ENCODE data around the gene VILL.
"Not testable (repeated sequence)": the region's sequence is repeated elsewhere in the genome, so short reads cannot be mapped to it uniquely, and the experiment has no call there.

VILL gene

GRCh38 chr3:38039899-38040261, 49.3 kb downstream of the VILL start:
- DNase-seq, result peak; percentile 85

DNA sequence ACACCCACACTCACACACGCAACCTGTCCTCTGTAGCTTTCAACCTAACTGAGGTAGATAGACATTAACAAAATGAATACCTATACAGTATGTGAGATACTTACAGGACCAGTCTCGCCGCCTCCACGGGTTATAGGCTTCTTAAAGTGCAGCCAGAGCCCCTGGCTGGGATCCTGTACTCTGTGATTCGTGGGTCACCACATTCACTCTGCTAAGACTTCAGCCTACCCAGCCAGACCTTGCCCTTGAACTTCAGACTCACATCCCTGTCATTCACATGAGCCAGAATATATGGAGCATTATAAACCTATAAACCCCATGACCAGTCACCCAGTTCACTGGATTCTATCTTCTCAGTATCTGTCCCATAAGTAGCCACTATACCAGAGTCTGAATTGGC, 49.8 kb downstream of the VILL start:
- no peak for DNase-seq

DNA sequence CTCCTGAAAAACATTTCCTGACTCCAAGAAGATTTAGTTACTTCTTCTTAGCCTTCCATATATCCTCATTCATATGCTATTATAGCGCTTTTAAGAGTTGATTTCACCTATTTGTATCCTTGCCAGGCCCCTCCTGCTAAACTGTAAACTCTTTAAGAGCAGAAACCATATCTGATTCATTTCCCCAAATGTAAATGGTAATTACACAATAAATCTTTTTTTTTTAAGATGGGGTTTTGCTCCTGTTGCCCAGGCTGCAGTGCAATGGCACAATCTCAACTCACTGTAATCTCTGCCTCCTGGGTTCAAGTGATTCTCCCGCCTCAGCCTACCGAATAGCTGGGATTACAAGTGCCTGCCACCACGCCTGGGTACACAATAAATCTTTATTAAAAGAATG, 52.9 kb downstream of the VILL start:
- DNase-seq, result no peak

DNA sequence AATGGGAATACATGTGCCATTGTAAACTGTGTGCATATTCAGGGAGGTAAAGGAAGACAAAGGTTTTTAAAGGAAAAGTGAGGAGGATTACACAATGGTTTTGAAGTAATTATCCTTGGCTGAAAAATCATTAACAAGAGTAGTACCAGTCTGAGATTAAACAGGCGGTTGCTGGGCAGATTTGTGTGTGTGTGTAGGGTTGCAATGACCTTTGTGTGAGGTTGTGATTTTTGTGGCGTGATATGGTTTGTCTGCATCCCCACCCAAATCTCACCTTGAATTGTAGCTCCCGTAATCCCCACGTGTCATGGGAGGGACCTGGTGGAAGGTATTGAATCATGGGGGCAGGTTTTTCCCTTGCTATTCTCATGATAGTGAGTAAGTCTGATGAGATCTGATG, 55.4 kb downstream of the VILL start:
- no peak for DNase-seq

DNA sequence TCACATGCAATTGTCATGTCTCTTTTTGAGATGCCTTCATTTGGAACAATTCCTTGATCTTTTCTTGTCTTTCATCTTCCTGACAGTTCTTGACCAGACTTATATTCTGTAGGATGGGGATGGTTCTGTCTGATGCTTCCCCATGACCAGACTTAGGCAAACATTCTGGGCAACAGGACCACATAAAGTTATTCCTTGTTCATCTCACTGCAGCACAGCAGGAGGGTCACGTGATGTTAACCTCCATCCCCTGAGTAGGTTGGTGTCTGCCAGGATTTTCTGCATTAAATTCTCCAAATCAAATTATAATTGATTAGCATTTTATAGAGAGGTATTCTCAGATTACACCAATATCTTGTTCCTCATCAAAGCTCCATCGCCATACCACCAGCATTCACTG, 56.2 kb downstream of the VILL start:
- DNase-seq, result no peak

GRCh38 chr3:38047896-38048295, 57.3 kb downstream of the VILL start:
- DNase-seq, result no peak

GRCh38 chr3:38049358-38050126, 59.0 kb downstream of the VILL start:
- DNase-seq, result no peak

DNA sequence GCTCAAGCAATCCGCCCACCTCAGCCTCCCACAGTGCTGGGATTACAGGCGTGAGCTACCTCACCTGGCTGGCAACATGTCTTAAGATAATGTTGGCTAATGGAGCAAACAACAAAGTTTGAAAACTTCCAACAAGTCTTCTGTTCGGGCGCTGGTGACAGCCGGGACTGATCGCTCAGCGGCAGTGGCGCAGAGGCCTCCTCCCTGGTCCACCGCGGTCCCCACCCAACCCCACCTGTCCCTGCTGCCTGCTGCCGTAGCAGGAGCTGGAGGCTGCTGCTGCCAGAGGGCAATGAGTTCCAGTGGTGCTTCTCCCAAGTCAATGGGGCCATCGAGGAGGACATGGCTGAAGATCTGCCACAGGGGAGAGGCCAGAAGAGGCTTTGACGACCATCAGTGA, 60.5 kb downstream of the VILL start:
- DNase-seq, result no peak

DNA sequence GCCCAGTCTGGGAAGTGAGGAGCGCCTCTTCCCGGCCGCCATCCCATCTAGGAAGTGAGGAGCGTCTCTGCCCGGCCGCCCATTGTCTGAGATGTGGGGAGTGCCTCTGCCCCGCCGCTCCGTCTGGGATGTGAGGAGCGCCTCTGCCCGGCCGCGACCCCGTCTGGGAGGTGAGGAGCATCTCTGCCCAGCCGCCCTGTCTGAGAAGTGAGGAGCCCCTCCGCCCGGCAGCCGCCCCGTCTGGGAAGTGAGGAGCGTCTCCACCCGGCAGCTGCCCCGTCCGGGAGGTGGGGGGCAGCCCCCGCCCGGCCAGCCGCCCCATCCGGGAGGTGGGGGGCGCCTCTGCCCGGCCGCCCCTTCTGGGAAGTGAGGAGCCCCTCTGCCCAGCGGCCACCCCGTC, 62.7 kb downstream of the VILL start:
- DNase-seq, result not testable (repeated sequence)

DNA sequence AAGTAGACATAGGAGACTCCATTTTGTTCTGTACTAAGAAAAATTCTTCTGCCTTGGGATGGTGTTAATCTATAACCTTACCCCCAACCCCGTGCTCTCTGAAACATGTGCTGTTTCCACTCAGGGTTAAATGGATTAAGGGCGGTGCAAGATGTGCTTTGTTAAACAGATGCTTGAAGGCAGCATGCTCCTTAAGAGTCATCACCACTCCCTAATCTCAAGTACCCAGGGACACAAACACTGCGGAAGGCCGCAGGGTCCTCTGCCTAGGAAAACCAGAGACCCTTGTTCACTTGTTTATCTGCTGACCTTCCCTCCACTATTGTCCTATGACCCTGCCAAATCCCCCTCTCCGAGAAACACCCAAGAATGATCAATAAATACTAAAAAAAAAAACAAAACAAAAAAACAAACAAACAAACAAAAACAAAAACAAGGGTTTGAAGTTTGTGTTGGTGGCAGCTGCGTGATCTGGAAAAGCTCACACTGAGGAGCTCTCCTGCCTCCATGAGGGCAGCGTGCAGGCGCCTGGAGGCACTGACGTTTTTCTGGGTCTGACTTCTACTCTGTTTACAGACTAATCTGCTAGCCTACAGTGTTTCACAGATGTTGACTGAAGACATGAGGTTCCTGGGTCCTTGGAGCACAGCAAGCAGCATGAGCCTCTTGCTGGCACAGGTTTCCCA, 63.4 kb downstream of the VILL start:
- not testable (repeated sequence) for DNase-seq

- DNase-seq, result no peak
Measured at GRCh38 chr3:38054499-38055001, 64.0 kb downstream of the VILL start.
